H1 (cell line): ENCODE results near the gene STIM2.

ENCODE experiments used
- BRCA1 ChIP-seq: IDR thresholded peaks from 2 replicates; pipeline ENCODE4 v1.6.1; 2012; ENCODE audit warnings: low read depth, low read length, improper control_type of control experiment
- POLR2A ChIP-seq, 2 experiments: IDR thresholded peaks; 1 replicate in 1 of 2; 2 replicates in 1 of 2; pipeline ENCODE4 v1.6.1; 2011; ENCODE audit warnings: low read depth in 2 of 2, low read length in 2 of 2, mild to moderate bottlenecking in 2 of 2; ENCODE audit errors: control extremely low read depth in 1 of 2

DNA sequence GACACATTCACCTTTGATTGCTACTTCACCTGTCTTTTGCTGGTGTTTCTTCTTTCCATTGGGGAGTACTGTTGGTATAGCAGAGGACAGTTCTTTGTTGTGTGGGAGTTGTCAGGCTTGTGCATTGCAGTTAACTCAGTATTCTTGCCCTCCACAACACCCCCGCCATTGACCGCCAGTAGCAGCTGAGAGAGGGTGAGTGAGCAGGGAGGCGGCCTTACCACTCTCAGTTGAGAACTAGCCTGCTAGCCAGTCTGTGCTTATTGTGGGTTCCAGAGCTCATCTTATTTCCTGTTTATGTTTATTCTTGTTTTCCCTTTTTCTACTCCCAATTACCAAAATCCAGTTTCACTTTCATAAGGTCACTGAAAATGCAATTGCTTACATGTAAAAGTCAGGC lies 52.2 kb downstream of the STIM2 start:
- TF ChIP-seq BRCA1 (no peak), POLR2A (IDR thresholded peaks at IDR 0.05; ENCODE audit: control extremely low read depth in 1 of 2, low read depth in 2 of 2, low read length in 2 of 2) (no peak)
